GM12892 (cell line): ENCODE data around the gene LIN54.

Experiments
- POLR2A ChIP-seq: IDR thresholded peaks from 2 replicates; pipeline ENCODE4 v1.6.1; 2011; ENCODE audit warnings: low read depth, low read length, control low read depth
- POLR2AphosphoS5 ChIP-seq: IDR thresholded peaks from 2 replicates; pipeline ENCODE4 v1.6.1; 2011; ENCODE audit warnings: low read depth, low read length, control low read depth

GRCh38 chr4:82906469-82906868 lies 104.2 kb downstream of the LIN54 start:
- TF ChIP-seq POLR2A (no peak), POLR2AphosphoS5 (no peak)
